ENCODE data around the gene CA6.
A peak's percentile ranks its signal among the peaks of the same experiment; 100 is the strongest.

CA6 gene

GRCh38 chr1:9008236-9008635 is 62.6 kb downstream of the CA6 start:
- no peak overlapping the region for H3K4me3 ChIP-seq (ENCODE audit: low read length)
- DNase-seq (ENCODE audit: low read depth), result no peak
- no peak for TF ChIP-seq CTCF (IDR thresholded peaks at IDR 0.05; ENCODE audit: insufficient read depth, low read depth, low read length, missing control alignments)

GRCh38 chr1:9009438-9010370 is 64.0 kb downstream of the CA6 start:
- no peak overlapping the region for H3K4me3 ChIP-seq (ENCODE audit: low read length)
- DNase-seq (ENCODE audit: low read depth), result peak; percentile 41
- TF ChIP-seq CTCF (IDR thresholded peaks at IDR 0.05; ENCODE audit: insufficient read depth, low read depth, low read length, missing control alignments), result peak; percentile 71

GRCh38 chr1:9010781-9011323 is 65.2 kb downstream of the CA6 start:
- no peak for TF ChIP-seq CTCF (IDR thresholded peaks at IDR 0.05; ENCODE audit: insufficient read depth, low read depth, low read length, missing control alignments)
- no peak for DNase-seq (ENCODE audit: low read depth)
- no peak overlapping the region for H3K4me3 ChIP-seq (ENCODE audit: low read length)

- TF ChIP-seq CTCF (IDR thresholded peaks at IDR 0.05; ENCODE audit: insufficient read depth, low read depth, low read length, missing control alignments), result no peak
- no peak for DNase-seq (ENCODE audit: low read depth)
- no peak overlapping the region for H3K4me3 ChIP-seq (ENCODE audit: low read length)
Observed at GRCh38 chr1:9013819-9014218, 68.2 kb downstream of the CA6 start.

GRCh38 chr1:9014475-9015375 is 69.1 kb downstream of the CA6 start:
- no peak overlapping the region for H3K4me3 ChIP-seq (ENCODE audit: low read length)
- no peak for DNase-seq (ENCODE audit: low read depth)
- TF ChIP-seq CTCF (IDR thresholded peaks at IDR 0.05; ENCODE audit: insufficient read depth, low read depth, low read length, missing control alignments), result no peak

GRCh38 chr1:9016455-9016854 is 70.8 kb downstream of the CA6 start:
- DNase-seq (ENCODE audit: low read depth), result no peak
- TF ChIP-seq CTCF (IDR thresholded peaks at IDR 0.05; ENCODE audit: insufficient read depth, low read depth, low read length, missing control alignments), result no peak
- no peak overlapping the region for H3K4me3 ChIP-seq (ENCODE audit: low read length)
